ENCODE results near the gene CFAP58. TPM values are rescaled to one million over a fixed set of nuclear protein-coding genes. Genes with fewer than 3 reads are reported as not detected.
A peak's percentile ranks its signal among the peaks of the same experiment; 100 is the strongest.

CFAP58 gene
- total RNA-seq, 1 donor from 2014 or later: 0.53 TPM

DNA sequence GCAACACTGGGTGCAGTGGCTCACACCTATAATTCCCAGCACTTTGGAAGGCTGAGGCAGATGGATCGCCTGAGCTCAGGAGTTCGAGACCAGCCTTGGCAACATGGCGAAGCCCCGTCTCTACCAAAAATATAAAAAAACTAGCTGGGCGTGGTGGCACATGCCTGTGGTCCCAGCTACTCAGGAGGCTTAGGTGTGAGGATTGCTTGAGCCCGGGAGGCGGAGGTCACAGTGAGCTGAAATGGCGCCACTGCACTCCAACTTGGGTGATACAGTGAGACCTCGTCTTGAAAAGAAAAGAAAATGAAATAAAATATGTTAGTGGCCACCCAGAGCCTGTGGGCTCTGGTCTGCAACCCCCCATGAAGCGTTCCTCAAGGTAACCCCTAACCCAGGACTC, 28.7 kb upstream of the CFAP58 start:
- peaks cover 18% of the 10 kb centered on the region for H3K36me3 ChIP-seq (ENCODE audit: control insufficient read depth, insufficient read depth, low read length)
- no peak for DNase-seq (ENCODE audit: low read depth)
- TF ChIP-seq, protein P1, sequence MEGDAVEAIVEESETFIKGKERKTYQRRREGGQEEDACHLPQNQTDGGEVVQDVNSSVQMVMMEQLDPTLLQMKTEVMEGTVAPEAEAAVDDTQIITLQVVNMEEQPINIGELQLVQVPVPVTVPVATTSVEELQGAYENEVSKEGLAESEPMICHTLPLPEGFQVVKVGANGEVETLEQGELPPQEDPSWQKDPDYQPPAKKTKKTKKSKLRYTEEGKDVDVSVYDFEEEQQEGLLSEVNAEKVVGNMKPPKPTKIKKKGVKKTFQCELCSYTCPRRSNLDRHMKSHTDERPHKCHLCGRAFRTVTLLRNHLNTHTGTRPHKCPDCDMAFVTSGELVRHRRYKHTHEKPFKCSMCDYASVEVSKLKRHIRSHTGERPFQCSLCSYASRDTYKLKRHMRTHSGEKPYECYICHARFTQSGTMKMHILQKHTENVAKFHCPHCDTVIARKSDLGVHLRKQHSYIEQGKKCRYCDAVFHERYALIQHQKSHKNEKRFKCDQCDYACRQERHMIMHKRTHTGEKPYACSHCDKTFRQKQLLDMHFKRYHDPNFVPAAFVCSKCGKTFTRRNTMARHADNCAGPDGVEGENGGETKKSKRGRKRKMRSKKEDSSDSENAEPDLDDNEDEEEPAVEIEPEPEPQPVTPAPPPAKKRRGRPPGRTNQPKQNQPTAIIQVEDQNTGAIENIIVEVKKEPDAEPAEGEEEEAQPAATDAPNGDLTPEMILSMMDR (IDR thresholded peaks at IDR 0.05; ENCODE audit: insufficient read depth, low read length, severe bottlenecking): no peak
- FAIRE-seq: no peak
- no peak overlapping the region for H3K4me3 ChIP-seq (ENCODE audit: low read depth, low read length)
- no peaks in the 10 kb centered on the region for H3K27me3 ChIP-seq (ENCODE audit: control insufficient read depth, insufficient read depth, low read length)

DNA sequence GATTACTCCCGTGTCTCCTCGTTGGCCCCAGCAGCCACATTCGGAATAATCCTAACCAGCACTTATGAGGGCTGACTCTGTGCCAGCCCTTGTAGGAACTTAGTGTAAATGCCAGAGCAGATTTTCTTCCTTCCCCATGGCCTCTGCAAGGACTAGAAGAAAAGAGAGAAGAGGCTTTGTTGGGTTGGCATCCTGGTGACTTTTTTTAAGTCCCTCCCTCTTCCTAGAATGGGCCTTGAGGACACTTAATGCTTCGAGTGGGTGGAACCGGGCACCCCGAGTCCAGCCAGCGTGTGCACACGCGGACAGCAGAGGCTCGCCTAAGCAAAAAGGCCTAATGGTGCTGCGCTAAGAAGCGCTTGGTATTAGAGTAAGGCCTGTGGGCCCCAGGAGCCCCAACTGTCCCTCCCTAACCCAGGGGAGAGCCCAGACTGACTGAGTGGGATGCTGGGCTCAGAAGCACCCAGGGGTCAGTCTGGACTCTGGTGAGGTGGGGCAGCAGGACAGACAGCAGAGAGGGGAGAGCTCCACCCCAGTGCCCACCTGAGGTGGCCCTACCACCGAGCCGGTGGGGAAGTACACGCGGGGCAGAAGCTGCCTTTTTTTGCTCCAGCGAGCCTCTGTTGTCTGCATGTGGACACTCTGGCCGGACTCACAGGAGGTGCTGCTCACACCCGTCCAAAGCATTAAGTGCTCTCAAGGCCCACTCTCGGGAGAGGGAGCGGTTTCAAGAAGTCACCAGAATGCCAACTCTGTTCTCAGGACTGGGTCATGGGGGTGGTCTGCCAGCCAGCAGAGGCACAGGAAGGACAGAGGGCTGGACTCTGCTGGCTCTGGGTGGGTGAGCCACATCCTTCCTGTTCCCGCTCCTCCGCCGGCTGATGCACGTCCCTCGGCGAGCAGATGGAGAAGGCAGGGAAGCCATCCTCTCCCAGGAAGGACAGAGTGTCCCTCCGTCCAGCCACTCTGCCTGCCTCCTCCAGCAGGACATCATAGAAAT, 27.9 kb upstream of the CFAP58 start:
- H3K4me3 ChIP-seq (ENCODE audit: low read depth, low read length): no peak overlapping the region
- DNase-seq (ENCODE audit: low read depth): no peak
- H3K27me3 ChIP-seq (ENCODE audit: control insufficient read depth, insufficient read depth, low read length): no peaks in the 10 kb centered on the region
- TF ChIP-seq, protein P1 (IDR thresholded peaks at IDR 0.05; ENCODE audit: insufficient read depth, low read length, severe bottlenecking): no peak
- H3K36me3 ChIP-seq (ENCODE audit: control insufficient read depth, insufficient read depth, low read length): peaks cover 18% of the 10 kb centered on the region
- FAIRE-seq: no peak

DNA sequence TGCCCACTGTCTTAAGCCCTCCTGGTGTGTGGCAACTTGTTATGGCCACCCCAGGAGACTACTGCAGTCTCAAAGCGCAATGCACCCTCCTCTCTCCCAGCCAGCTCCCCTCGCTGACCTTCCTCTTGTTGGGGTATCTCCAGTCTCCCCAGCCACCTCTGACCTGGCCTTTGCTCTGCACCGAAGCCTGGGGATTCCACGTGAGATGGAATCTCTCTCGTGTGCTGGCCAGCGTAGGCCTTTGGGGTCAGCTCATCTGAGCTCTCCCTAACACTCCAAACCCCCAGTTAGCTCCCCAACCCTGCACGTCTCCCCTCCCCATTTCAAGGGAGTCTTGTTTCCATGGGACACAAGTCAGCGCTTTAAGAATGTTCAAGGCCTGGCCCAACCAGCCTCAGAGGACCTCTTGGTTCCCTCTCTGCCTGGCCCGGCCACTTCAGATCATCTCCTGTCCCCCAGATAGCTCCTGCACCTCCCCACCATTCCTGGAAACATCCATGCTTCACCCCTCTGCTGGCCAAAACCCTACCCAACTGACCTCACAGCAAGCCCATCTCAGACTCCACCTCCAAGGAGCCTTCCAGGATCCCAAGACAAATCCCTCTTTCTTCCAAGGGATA, 26.5 kb upstream of the CFAP58 start:
- DNase-seq (ENCODE audit: low read depth): no peak
- Histone ChIP-seq H3K27me3 (ENCODE audit: control insufficient read depth, insufficient read depth, low read length) (no peaks in the 10 kb centered on the region), H3K36me3 (ENCODE audit: control insufficient read depth, insufficient read depth, low read length) (peaks cover 17% of the 10 kb centered on the region), H3K4me3 (ENCODE audit: low read depth, low read length) (no peak overlapping the region)
- TF ChIP-seq, protein P1 (IDR thresholded peaks at IDR 0.05; ENCODE audit: insufficient read depth, low read length, severe bottlenecking): no peak
- no peak for FAIRE-seq

DNA sequence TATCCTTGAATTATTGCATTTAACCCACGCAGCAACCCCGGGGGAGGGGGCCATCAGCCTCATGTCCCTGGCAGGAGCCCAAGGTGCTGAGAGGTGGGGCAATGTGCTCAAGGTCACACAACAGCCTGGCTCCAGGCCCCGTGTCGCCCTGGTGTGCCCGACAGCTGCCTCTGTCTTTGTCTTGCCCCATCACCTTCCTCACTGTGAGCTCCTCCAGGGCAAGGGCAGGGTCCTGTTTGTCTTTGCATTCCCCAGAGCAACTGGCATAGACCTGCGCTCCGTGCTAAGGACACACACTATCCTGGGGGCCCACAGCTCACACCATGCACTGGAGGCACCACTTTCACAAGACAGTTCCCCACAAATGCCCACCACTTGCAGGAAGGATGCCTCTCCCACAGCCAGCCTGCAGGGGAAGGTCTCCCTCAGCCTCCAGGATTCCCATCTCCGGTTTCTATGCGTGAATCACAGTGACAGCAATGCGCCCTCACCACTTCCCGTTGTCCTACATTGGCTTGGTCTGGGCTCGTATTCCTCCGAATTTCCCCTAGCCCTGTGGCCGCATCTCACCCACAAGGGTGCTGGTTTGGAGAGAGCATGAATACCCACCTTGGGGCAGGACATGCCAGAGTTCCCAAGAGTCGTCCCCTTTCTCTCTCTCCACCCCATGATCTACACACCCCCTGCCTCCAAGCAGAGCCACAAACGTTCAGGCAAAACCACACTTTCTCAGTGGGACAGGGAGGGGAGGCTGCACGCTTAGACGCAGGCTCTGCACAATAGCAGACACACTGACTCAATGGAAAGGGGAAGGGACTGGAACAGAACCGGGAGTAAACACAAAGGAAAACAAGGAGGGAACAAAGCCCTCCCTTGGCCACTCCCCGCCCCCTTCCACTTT, 25.6 kb upstream of the CFAP58 start:
- peak; percentile 85 for DNase-seq (ENCODE audit: low read depth)
- FAIRE-seq: no peak
- Histone ChIP-seq H3K27me3 (ENCODE audit: control insufficient read depth, insufficient read depth, low read length) (no peaks in the 10 kb centered on the region), H3K36me3 (ENCODE audit: control insufficient read depth, insufficient read depth, low read length) (peaks cover 20% of the 10 kb centered on the region), H3K4me3 (ENCODE audit: low read depth, low read length) (peak overlapping the region; percentile 29)
- TF ChIP-seq, protein P1 (IDR thresholded peaks at IDR 0.05; ENCODE audit: insufficient read depth, low read length, severe bottlenecking): no peak

DNA sequence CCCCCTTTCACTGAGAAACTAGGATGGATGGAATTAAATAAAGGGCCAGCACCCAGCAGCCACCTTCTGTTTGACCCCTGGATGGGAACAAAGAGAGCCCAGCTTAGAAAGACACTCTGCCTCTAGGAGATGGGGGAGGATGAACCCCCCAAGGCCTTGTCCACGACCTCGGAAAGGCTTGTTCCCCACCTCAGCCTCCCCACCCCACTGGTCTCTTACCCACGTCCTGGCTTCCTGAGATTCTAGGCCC, 25.1 kb upstream of the CFAP58 start:
- H3K27me3 ChIP-seq (ENCODE audit: control insufficient read depth, insufficient read depth, low read length): no peaks in the 10 kb centered on the region
- TF ChIP-seq, protein P1 (IDR thresholded peaks at IDR 0.05; ENCODE audit: insufficient read depth, low read length, severe bottlenecking): no peak
- H3K4me3 ChIP-seq (ENCODE audit: low read depth, low read length): peak overlapping the region; percentile 29
- DNase-seq (ENCODE audit: low read depth) (no peak), FAIRE-seq (no peak)
- H3K36me3 ChIP-seq (ENCODE audit: control insufficient read depth, insufficient read depth, low read length): peaks cover 25% of the 10 kb centered on the region

Data from bronchial epithelial cell (primary cell).